PC-9 (cell line): ENCODE measurements around the gene LRP1B. TPM values are rescaled to one million over a fixed set of nuclear protein-coding genes. Genes with fewer than 3 reads are reported as not detected.

Source experiments
- BruUV-seq: library from RNA; stranded (reverse); fragments of 400-500 nt; replicated peaks from 2 replicates; lab custom pipeline; 2021; lab: Mats Ljungman, UMichigan
- CTCF ChIA-PET: fragments of 300-600 bp; sonication (Branson Sonifier 250); formaldehyde crosslinking; loops from one replicate; lab custom pipeline; 2022; ENCODE audit warnings: antibody characterized with exemption; lab: Charles Lee
- POLR2A ChIA-PET: fragments of 300-600 bp; sonication (Branson Sonifier 250); formaldehyde crosslinking; loops from one replicate; lab custom pipeline; 2022; ENCODE audit warnings: antibody characterized with exemption; ENCODE audit not compliant: unreplicated experiment; lab: Charles Lee
- DNase-seq, 2 experiments: peaks; one replicate each; pipeline versions ENCODE4 v3.0.0 to v3.0.0-alpha.2; 2015 to 2022; ENCODE audit warnings: mixed read lengths in 1 of 2
- H2AFZ ChIP-seq: fragments of 200-600 bp; sonication (generic); 2 replicates; pipeline ENCODE4 v1.8.1; 2017; ENCODE audit warnings: antibody characterized with exemption
- H3F3A ChIP-seq: fragments of 200-600 bp; sonication (generic); 2 replicates; pipeline ENCODE4 v1.8.1; 2017; ENCODE audit warnings: antibody characterized with exemption, mild to moderate bottlenecking, low read depth; ENCODE audit not compliant: insufficient read depth
- H3K27ac ChIP-seq: fragments of 200-600 bp; sonication (generic); 2 replicates; pipeline ENCODE4 v1.6.1; 2016; ENCODE audit warnings: mixed run types
- H3K27me3 ChIP-seq: fragments of 200-600 bp; sonication (generic); 2 replicates; pipeline ENCODE4 v1.6.1; 2016; ENCODE audit warnings: low read depth, mixed run types; ENCODE audit not compliant: insufficient read depth
- H3K36me3 ChIP-seq: fragments of 200-600 bp; sonication (generic); 2 replicates; pipeline ENCODE4 v1.6.1; 2016; ENCODE audit warnings: low read depth, mixed run types
- H3K4me1 ChIP-seq: fragments of 200-600 bp; sonication (generic); replicated peaks from 2 replicates; pipeline ENCODE4 v1.6.1; 2016; ENCODE audit warnings: mixed run types; ENCODE audit not compliant: insufficient read depth
- H3K4me2 ChIP-seq: fragments of 200-600 bp; sonication (generic); 2 replicates; pipeline ENCODE4 v1.6.1; 2017; ENCODE audit warnings: mixed run types
- H3K4me3 ChIP-seq: fragments of 200-600 bp; sonication (generic); 2 replicates; pipeline ENCODE4 v1.6.1; 2016; ENCODE audit warnings: mixed run types
- H3K79me2 ChIP-seq: fragments of 200-600 bp; sonication (generic); 2 replicates; pipeline ENCODE4 v1.6.1; 2017; ENCODE audit warnings: low read depth, mixed run types
- H3K9me2 ChIP-seq: fragments of 200-600 bp; sonication (generic); 2 replicates; pipeline ENCODE4 v1.8.1; 2017; ENCODE audit warnings: mild to moderate bottlenecking; ENCODE audit not compliant: insufficient read depth
- H3K9me3 ChIP-seq: fragments of 200-600 bp; sonication (generic); 2 replicates; pipeline ENCODE4 v1.8.1; 2016; ENCODE audit warnings: low read depth; ENCODE audit not compliant: insufficient read depth
- H4K20me1 ChIP-seq: fragments of 200-600 bp; sonication (generic); 2 replicates; pipeline ENCODE4 v1.8.1; 2017; ENCODE audit not compliant: insufficient read depth
- CTCF ChIP-seq: fragments of 200-600 bp; sonication (generic); conservative IDR thresholded peaks from 2 replicates; pipeline ENCODE4 v1.6.1; 2017; ENCODE audit warnings: mixed run types, antibody characterized with exemption, mild to moderate bottlenecking, moderate library complexity
- EZH2 ChIP-seq: fragments of 200-600 bp; sonication (generic); IDR thresholded peaks from 2 replicates; pipeline ENCODE4 v1.8.0; 2017; ENCODE audit warnings: antibody characterized with exemption, low read depth
- intact Hi-C: fragments of 100-400 bp; cut with micrococcal nuclease; formaldehyde crosslinking; loops from one replicate; pipeline ENCODE4 v1.10.0; 2022; ENCODE audit not compliant: unreplicated experiment
- total RNA-seq: library from RNA; stranded (reverse); gene quantifications from 2 replicates; pipeline ENCODE4 v1.2.3, GENCODE V29; 2021

Gene LRP1B
- total RNA-seq, 1 experiment from 2014 or later = 1.7 TPM

DNA sequence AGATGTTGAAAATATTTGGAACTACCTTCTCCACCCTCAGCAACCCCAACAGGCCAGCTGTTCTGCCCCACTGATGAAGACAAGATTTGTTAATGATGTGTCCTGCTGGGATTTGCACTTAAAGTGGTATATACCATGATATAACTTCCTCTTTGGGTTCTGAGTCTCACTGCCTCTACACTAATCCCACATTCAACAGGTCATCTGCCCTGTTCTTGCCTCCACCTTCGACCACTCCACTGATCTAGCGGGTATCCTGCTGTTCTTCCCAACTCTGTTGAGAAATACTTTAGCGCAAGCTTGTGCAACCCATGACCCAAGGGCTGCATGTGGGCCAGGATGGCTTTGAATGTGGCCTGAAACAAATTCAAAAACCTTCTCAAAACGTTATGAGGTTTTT is 72.7 kb downstream of the LRP1B start:
- Histone ChIP-seq H3K9me3 (no peaks in the 10 kb centered on the region), H3K4me1 (no peaks in the 10 kb centered on the region), H3K36me3 (no peaks in the 10 kb centered on the region), H4K20me1 (no peaks in the 10 kb centered on the region), H3K79me2 (no peaks in the 10 kb centered on the region), H3K4me2 (no peak overlapping the region), H3K27me3 (no peaks in the 10 kb centered on the region), H3K4me3 (no peak overlapping the region), H3K27ac (no peak overlapping the region), H2AFZ (no peak overlapping the region), H3K9me2 (no peaks in the 10 kb centered on the region), H3F3A (no peaks in the 10 kb centered on the region)
- no peak for DNase-seq
- BruUV-seq = no TSS peak
- ChIA-PET POLR2A (no interaction called here), CTCF (no interaction called here)
- intact Hi-C loops = no loop called here
- TF ChIP-seq CTCF (no peak), EZH2 (no peak)

DNA sequence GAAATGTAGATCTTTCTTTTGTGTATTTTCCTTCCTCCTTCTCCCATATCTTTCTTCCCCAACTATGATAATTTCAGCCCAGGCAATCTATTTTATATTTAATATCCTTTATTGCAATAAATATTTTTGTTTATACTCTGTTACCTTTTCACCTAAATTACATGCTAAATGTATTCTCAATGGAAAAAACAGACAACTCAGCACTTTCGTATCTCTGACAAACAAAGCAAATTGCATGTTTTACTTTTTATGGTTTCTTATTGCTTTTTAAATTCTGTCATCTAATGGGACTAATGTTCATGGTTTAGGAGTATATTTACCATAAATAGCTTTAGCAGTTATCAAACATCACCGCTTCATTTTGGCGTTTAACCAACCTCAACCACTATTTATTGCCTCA is 74.0 kb downstream of the LRP1B start:
- H2AFZ ChIP-seq = no peak overlapping the region
- H3K9me2 ChIP-seq = no peaks in the 10 kb centered on the region
- H3K27me3 ChIP-seq = no peaks in the 10 kb centered on the region
- no peaks in the 10 kb centered on the region for H3K79me2 ChIP-seq
- POLR2A ChIA-PET = no interaction called here
- H4K20me1 ChIP-seq = no peaks in the 10 kb centered on the region
- BruUV-seq = no TSS peak
- no peak for TF ChIP-seq CTCF
- no peak for TF ChIP-seq EZH2
- H3K36me3 ChIP-seq = no peaks in the 10 kb centered on the region
- DNase-seq = no peak
- CTCF ChIA-PET = no interaction called here
- no peak overlapping the region for H3K4me2 ChIP-seq
- H3K4me1 ChIP-seq = no peaks in the 10 kb centered on the region
- no peaks in the 10 kb centered on the region for H3K9me3 ChIP-seq
- intact Hi-C loops = no loop called here
- no peak overlapping the region for H3K27ac ChIP-seq
- no peak overlapping the region for H3K4me3 ChIP-seq
- H3F3A ChIP-seq = no peaks in the 10 kb centered on the region

DNA sequence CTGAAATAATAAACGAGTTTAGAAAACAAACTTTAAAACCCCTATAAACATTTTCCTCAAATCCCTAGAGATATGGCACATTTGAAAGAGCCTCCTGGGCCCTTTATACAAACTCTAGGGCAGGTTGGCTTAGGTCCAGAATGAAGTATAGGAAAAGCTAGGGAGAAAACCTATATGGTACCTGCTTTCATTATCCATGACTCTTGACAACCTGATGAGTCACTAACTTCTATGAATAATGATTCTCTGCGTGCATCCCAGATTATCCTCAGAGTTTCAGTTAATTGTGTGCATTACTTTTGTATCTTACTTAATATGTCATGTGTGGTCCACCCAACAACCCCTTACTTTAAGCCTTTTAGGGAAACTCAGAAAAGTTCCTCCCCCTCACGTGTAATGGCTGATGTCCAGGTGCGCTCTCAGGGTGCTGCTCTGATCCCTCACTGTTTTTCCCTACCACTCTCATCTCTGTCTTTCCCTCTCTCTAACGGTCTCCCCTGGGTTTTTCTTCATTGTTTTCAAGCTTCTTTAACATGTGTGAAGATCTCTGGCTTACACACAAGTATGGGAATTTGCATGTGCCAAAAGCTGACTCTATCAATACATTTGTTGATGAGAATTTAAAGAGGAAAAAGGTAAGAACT is 78.5 kb downstream of the LRP1B start:
- Histone ChIP-seq H3F3A (no peaks in the 10 kb centered on the region), H3K9me3 (no peaks in the 10 kb centered on the region), H3K36me3 (no peaks in the 10 kb centered on the region), H3K27me3 (no peaks in the 10 kb centered on the region), H2AFZ (no peak overlapping the region), H3K4me3 (no peak overlapping the region), H3K27ac (no peak overlapping the region), H3K4me1 (no peaks in the 10 kb centered on the region), H3K4me2 (no peak overlapping the region), H3K79me2 (no peaks in the 10 kb centered on the region), H4K20me1 (no peaks in the 10 kb centered on the region), H3K9me2 (no peaks in the 10 kb centered on the region)
- DNase-seq = no peak
- intact Hi-C loops = no loop called here
- ChIA-PET POLR2A (no interaction called here), CTCF (no interaction called here)
- BruUV-seq = no TSS peak
- TF ChIP-seq CTCF (no peak), EZH2 (no peak)
